ENCODE measurements around the gene PDE6D.

PDE6D gene

GRCh38 chr2:231684314-231685223, 96.5 kb downstream of the PDE6D start:
- no peak for DNase-seq (ENCODE audit: extremely low read depth, low read depth)
- TF ChIP-seq, protein P1, sequence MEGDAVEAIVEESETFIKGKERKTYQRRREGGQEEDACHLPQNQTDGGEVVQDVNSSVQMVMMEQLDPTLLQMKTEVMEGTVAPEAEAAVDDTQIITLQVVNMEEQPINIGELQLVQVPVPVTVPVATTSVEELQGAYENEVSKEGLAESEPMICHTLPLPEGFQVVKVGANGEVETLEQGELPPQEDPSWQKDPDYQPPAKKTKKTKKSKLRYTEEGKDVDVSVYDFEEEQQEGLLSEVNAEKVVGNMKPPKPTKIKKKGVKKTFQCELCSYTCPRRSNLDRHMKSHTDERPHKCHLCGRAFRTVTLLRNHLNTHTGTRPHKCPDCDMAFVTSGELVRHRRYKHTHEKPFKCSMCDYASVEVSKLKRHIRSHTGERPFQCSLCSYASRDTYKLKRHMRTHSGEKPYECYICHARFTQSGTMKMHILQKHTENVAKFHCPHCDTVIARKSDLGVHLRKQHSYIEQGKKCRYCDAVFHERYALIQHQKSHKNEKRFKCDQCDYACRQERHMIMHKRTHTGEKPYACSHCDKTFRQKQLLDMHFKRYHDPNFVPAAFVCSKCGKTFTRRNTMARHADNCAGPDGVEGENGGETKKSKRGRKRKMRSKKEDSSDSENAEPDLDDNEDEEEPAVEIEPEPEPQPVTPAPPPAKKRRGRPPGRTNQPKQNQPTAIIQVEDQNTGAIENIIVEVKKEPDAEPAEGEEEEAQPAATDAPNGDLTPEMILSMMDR (IDR thresholded peaks at IDR 0.05; ENCODE audit: low read depth, low read length, missing control alignments): no peak
- H3K4me3 ChIP-seq (replicated peaks; ENCODE audit: low read depth, low read length): no peak overlapping the region

GRCh38 chr2:231683292-231684235, 97.5 kb downstream of the PDE6D start:
- TF ChIP-seq, protein P1 (IDR thresholded peaks at IDR 0.05; ENCODE audit: low read depth, low read length, missing control alignments): no peak
- H3K4me3 ChIP-seq (replicated peaks; ENCODE audit: low read depth, low read length): no peak overlapping the region
- DNase-seq (ENCODE audit: extremely low read depth, low read depth): no peak

DNA sequence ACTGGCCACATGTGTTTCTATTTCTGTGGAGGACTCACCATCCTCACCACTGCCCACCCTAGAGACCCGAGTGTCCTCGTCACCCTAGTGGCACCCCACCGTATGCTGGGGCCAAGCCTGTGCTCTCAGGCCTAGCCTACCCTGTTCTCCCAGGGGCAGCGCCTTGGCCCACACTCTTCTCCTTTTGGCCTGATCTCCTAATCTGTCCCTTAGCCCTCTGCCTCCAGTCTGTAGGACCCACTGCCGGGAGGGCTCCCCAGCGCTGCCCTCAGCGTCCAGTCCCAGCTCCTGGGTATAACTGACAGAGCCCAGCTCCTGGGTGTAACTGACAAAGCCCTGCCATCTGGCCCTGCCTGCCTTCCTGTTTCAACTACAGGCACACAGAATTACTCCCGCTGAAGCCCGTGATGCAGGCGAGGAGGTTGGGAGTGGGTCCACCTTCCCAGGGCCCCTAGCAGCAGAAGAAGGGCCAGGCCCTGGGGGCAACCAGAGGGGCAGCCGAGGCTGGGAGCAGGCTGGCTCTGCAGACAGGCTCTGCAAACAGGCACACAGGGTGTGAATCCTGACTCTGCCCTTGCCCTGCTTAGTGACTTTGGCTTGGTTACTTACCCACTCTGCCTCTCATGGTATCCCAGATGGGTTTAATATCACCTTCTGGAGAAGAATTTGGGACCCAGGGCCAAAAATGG, 98.3 kb downstream of the PDE6D start:
- DNase-seq (ENCODE audit: extremely low read depth, low read depth): no peak
- no peak overlapping the region for H3K4me3 ChIP-seq (replicated peaks; ENCODE audit: low read depth, low read length)
- TF ChIP-seq, protein P1 (IDR thresholded peaks at IDR 0.05; ENCODE audit: low read depth, low read length, missing control alignments): no peak
